ENCODE results near the gene CLK2. TPM values are rescaled to one million over a fixed set of nuclear protein-coding genes. Genes with fewer than 3 reads are reported as not detected.

Gene CLK2
- total and polyA plus RNA-seq, 2 of the 13 experiments (the other 11 are each of a cell fraction or from before 2014, with no cell fraction given), result 20.1 to 73.5 TPM

DNA sequence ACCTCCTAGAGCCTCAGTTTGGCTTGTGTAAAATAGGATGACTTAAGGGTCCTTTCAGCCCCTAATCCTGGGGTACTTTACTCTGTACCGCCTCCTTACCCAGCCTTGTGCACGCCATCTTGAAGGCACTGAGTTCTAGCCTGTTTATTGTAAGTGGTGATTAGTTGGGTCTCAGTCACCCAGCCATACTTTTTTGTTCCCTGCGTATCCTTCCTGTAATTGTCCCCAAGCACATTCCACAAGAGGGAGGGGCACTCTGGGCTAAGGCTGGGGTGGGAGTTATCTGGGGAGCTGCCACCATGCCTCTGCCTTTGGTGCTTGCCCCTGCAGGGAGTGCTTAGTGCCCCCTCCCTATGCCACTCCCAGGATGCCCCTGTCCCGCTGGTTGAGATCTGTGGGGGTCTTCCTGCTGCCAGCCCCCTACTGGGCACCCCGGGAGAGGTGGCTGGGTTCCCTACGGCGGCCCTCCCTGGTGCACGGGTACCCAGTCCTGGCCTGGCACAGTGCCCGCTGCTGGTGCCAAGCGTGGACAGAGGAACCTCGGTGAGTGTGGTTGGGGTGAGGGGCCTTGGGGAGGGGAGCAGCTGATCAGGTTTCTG lies 36.2 kb upstream of the CLK2 start (continued):
- TF ChIP-seq, protein P1, sequence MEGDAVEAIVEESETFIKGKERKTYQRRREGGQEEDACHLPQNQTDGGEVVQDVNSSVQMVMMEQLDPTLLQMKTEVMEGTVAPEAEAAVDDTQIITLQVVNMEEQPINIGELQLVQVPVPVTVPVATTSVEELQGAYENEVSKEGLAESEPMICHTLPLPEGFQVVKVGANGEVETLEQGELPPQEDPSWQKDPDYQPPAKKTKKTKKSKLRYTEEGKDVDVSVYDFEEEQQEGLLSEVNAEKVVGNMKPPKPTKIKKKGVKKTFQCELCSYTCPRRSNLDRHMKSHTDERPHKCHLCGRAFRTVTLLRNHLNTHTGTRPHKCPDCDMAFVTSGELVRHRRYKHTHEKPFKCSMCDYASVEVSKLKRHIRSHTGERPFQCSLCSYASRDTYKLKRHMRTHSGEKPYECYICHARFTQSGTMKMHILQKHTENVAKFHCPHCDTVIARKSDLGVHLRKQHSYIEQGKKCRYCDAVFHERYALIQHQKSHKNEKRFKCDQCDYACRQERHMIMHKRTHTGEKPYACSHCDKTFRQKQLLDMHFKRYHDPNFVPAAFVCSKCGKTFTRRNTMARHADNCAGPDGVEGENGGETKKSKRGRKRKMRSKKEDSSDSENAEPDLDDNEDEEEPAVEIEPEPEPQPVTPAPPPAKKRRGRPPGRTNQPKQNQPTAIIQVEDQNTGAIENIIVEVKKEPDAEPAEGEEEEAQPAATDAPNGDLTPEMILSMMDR (CRISPR knock-in tag; IDR thresholded peaks at IDR 0.05), result peak; percentile 16; the same call in 1 of the 2 replicates
- TF ChIP-seq HNF1B (CRISPR knock-in tag; IDR thresholded peaks at IDR 0.05) (peak; percentile 71), ZBTB3 (CRISPR knock-in tag; IDR thresholded peaks at IDR 0.05; ENCODE audit: borderline replicate concordance, low read depth) (0 out of 2 replicates have a peak, but pooled peaks have one; percentile 13), ZNF652 (CRISPR knock-in tag; IDR thresholded peaks at IDR 0.05; ENCODE audit: borderline replicate concordance, low read depth) (no peak), SP2 (CRISPR knock-in tag; IDR thresholded peaks at IDR 0.05) (0 out of 2 replicates have a peak, but pooled peaks have one; percentile 34), ATRX (CRISPR knock-in tag; IDR thresholded peaks at IDR 0.05; ENCODE audit: borderline replicate concordance) (no peak), POLR2AphosphoS5 (IDR thresholded peaks at IDR 0.05; ENCODE audit: low read depth, low read length) (no peak), KDM5A (IDR thresholded peaks at IDR 0.05; ENCODE audit: borderline replicate concordance, low read length) (no peak), ZNF263 (CRISPR knock-in tag; IDR thresholded peaks at IDR 0.05) (0 out of 2 replicates have a peak, but pooled peaks have one; percentile 12), SNAPC2 (CRISPR knock-in tag; IDR thresholded peaks at IDR 0.05) (0 out of 2 replicates have a peak, but pooled peaks have one; percentile 24), THAP7 (CRISPR knock-in tag; IDR thresholded peaks at IDR 0.05) (no peak)

Data from HepG2 (cell line).